GM12864 (cell line): ENCODE results near the gene RHO.
"Not testable (repeated sequence)": the region's sequence is repeated elsewhere in the genome, so short reads cannot be mapped to it uniquely, and the experiment has no call there.

Experiments
- DNase-seq: peaks from one replicate; pipeline ENCODE4 v3.0.0-alpha.2; 2011; ENCODE audit warnings: low read depth
- H3K4me3 ChIP-seq: 2 replicates; pipeline ENCODE4 v1.5.1; 2011; ENCODE audit warnings: mild to moderate bottlenecking, low read depth, low read length, control low read depth
- CTCF ChIP-seq: IDR thresholded peaks from 2 replicates; pipeline ENCODE4 v1.5.1; 2011; ENCODE audit warnings: low read depth, mild to moderate bottlenecking, moderate library complexity, low read length, control low read depth, inconsistent platforms; ENCODE audit errors: missing control alignments

RHO gene

GRCh38 chr3:129528589-129529100, at the start of gene RHO:
Gene RHO, plus strand, starts transcription at chr3:129528639. Its CDS starts 95 bp downstream, at chr3:129528734.
- no peak within 1 kb of the TSS for H3K4me3 ChIP-seq
- TF ChIP-seq CTCF: no peak
- no peak for DNase-seq

GRCh38 chr3:129481225-129481765, 47.1 kb upstream of the RHO start:
- H3K4me3 ChIP-seq, DNase-seq: not testable (repeated sequence)

GRCh38 chr3:129481766-129482332, 46.6 kb upstream of the RHO start:
- DNase-seq: no peak
- H3K4me3 ChIP-seq: no peak overlapping the region
- TF ChIP-seq CTCF: no peak

GRCh38 chr3:129482721-129483120, 45.7 kb upstream of the RHO start:
- peak; percentile 19 for TF ChIP-seq CTCF
- no peak for DNase-seq
- H3K4me3 ChIP-seq: no peak overlapping the region

GRCh38 chr3:129483870-129484269, 44.6 kb upstream of the RHO start:
- H3K4me3 ChIP-seq: no peak overlapping the region
- TF ChIP-seq CTCF: no peak
- no peak for DNase-seq

- DNase-seq, H3K4me3 ChIP-seq: not testable (repeated sequence)
Measured at GRCh38 chr3:129485146-129485545, 43.3 kb upstream of the RHO start.

GRCh38 chr3:129485721-129486663, 42.4 kb upstream of the RHO start:
- H3K4me3 ChIP-seq: no peak overlapping the region
- peak; percentile 5 for DNase-seq
- TF ChIP-seq CTCF: no peak
